NB4 (cell line): Measurements from ENCODE around the gene GALNT10.

Experiments
- DNase-seq: peaks from one replicate; pipeline ENCODE4 v3.0.0; 2010; ENCODE audit warnings: low read depth
- H3K4me3 ChIP-seq: one replicate; pipeline ENCODE4 v1.5.1; 2011; ENCODE audit warnings: mild to moderate bottlenecking, low read depth, low read length, moderate library complexity
- CTCF ChIP-seq: IDR thresholded peaks from one replicate; pipeline ENCODE4 v1.5.1; 2012; ENCODE audit warnings: low read depth, low read length
- MAX ChIP-seq: IDR thresholded peaks from 2 replicates; pipeline ENCODE4 v1.6.1; 2011; ENCODE audit warnings: low read depth, low read length
- MYC ChIP-seq: IDR thresholded peaks from 2 replicates; pipeline ENCODE4 v1.6.1; 2011; ENCODE audit warnings: low read depth, low read length
- POLR2A ChIP-seq: IDR thresholded peaks from 2 replicates; pipeline ENCODE4 v1.6.1; 2011; ENCODE audit warnings: mild to moderate bottlenecking; ENCODE audit not compliant: insufficient read length; ENCODE audit errors: extremely low read depth

The GALNT10 gene

GRCh38 chr5:154244476-154244875 is 53.9 kb downstream of the GALNT10 start:
- DNase-seq, result no peak
- TF ChIP-seq POLR2A (no peak), MAX (no peak), MYC (no peak), CTCF (no peak)
- no peak overlapping the region for H3K4me3 ChIP-seq

GRCh38 chr5:154248691-154249090 is 58.2 kb downstream of the GALNT10 start:
- DNase-seq, result no peak
- no peak for TF ChIP-seq POLR2A
- no peak for TF ChIP-seq MAX
- TF ChIP-seq MYC, result no peak
- no peak for TF ChIP-seq CTCF
- H3K4me3 ChIP-seq, result no peak overlapping the region

- no peak overlapping the region for H3K4me3 ChIP-seq
- no peak for DNase-seq
- TF ChIP-seq MAX, result no peak
- TF ChIP-seq MYC, result no peak
- no peak for TF ChIP-seq CTCF
- TF ChIP-seq POLR2A, result no peak
Measured at GRCh38 chr5:154249826-154250225, 59.3 kb downstream of the GALNT10 start.

- DNase-seq, result no peak
- H3K4me3 ChIP-seq, result no peak overlapping the region
- TF ChIP-seq MAX (no peak), POLR2A (no peak), MYC (no peak), CTCF (no peak)
Measured at GRCh38 chr5:154251529-154251928, 61.0 kb downstream of the GALNT10 start.

GRCh38 chr5:154253807-154254206 is 63.3 kb downstream of the GALNT10 start:
- TF ChIP-seq MAX (no peak), POLR2A (no peak), CTCF (no peak), MYC (no peak)
- H3K4me3 ChIP-seq, result no peak overlapping the region
- DNase-seq, result no peak

GRCh38 chr5:154254896-154255295 is 64.4 kb downstream of the GALNT10 start:
- no peak for TF ChIP-seq CTCF
- TF ChIP-seq MYC, result no peak
- TF ChIP-seq POLR2A, result no peak
- no peak for TF ChIP-seq MAX
- no peak for DNase-seq
- no peak overlapping the region for H3K4me3 ChIP-seq
